Ecto neural progenitor cell (in vitro differentiated cells): Measurements from ENCODE around the gene NDST3.

ENCODE experiments used
- DNase-seq: peaks from one replicate; pipeline ENCODE4 v3.0.0-alpha.2; 2018; ENCODE audit warnings: low spot score

The NDST3 gene

GRCh38 chr4:118081434-118081833 is 47.1 kb downstream of the NDST3 start:
- DNase-seq = no peak

- no peak for DNase-seq
These were observed 47.9 kb downstream of the NDST3 start for GRCh38 chr4:118082182-118082581.

- no peak for DNase-seq
These were observed 51.4 kb downstream of the NDST3 start for GRCh38 chr4:118085700-118086099.

- no peak for DNase-seq
These were observed 52.1 kb downstream of the NDST3 start for GRCh38 chr4:118086344-118086743.

DNA sequence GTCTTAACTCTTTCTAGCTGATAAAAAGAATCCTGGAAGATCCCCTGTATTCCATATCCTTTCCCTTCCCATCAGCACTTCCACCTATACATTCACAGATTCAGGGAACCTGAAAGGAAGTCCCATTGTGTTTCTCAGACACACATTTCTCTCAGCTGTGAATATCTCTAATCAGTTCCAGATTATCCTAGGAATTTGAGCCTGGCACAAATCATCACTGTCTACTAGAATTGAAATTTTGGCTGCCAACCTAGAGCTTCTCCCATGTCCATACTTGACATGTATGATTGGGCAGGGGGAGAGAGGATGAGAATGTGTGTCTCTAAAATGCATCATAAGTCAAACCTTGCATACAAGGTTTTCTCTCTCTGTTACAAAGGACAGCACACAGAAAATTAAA is 53.1 kb downstream of the NDST3 start:
- no peak for DNase-seq

DNA sequence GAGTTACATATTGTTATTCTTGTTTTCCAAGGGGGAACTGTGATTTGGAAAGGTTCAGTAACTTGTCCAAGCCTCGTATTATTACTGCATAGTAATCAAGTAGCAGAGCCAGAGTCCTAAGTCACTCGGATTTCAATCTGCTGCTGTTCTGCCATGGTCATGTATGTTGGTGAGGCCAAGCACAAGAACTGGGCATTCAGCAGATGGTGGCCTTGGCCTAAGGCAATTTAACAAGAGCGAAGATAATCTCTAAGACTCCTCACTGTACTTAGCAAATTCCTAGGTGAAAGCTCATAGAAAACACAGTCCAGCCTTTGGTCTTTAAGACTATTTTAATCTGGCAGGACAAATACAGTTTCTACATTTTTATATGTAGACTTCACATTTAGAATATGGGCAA is 64.8 kb downstream of the NDST3 start:
- no peak for DNase-seq

DNA sequence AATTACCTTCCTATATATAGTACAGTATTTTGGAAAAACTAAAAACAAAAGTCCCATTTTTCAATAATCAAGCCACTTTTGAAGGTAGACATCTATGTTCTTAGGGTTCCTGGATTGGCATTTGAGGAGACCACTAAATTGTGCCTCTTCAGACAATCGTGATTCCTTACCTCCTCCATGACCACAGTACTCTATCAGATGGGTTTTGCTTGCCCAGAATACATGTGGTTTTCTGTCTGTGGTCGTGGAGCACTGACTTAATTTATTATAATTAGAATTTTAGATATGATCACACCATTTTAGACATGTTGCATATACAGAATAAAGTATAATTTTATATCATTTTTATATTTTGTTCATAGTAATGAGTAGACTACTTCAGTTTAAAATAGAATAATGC is 67.9 kb downstream of the NDST3 start:
- no peak for DNase-seq

DNA sequence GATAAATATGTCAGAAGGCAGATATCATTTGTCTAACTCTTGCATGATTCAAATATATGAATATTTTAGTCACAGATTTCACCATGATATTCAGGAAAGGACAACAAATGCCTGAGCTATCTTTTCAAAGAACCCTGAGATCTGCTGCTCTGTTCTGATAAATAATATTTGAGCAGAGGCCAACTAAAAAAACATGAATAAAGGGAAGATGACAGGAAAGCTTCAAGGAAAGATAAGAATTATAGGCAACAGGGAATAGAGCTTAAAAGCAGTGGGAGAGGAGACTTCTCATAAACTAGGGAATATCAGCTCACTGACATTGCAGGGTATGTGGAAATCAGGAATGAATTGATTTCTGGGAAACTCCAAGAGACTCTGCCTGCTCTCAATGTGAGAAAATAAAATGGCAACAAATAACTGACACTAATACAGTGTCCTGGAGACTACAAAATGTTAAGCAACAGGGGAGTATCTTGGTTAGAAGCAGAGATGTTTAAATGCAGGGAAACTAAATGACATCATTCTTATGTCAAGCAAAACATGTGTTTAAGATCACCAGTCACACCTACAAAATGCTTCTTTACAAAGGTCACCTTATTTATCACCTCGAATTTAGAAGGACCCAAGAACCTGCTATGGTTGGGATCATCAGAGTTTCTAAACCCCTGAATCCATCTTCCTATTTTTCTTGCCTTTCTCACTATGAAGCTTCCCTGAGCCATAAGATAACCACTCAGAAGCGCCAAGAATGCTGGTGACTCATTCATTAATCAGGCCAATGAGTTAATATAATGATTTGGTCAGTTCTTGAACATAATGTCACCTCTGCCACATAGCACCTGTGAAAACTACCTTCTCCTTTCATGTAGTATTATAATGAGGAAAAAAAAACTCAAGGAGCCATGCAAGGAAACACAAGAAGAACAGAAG is 78.1 kb downstream of the NDST3 start:
- no peak for DNase-seq

- DNase-seq = no peak
These were observed 78.9 kb downstream of the NDST3 start for GRCh38 chr4:118113220-118113619.

- DNase-seq = no peak
These were observed 80.4 kb downstream of the NDST3 start for GRCh38 chr4:118114720-118115119.

- no peak for DNase-seq
These were observed 86.0 kb downstream of the NDST3 start for GRCh38 chr4:118120120-118120760.

- DNase-seq = no peak
These were observed 90.7 kb downstream of the NDST3 start for GRCh38 chr4:118124997-118125396.

DNA sequence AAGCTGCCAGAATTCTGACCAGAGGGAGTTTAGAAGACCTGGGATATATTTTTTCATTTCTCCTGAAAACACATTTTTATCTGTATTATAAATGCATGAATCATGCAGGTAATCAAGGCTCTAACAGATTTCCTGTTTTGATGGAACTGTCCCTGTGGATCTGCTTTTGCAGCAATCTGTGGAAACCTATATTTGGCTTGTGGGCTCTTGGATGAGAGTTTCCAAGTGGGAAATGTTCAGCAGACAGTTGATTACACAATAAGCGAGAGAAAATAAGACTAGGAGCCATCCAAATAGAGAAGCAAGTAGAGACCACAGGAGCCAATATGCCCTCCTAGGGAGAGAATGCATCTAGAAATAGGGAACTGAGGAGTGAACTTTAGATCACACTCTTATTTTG is 105.0 kb downstream of the NDST3 start:
- DNase-seq = no peak

DNA sequence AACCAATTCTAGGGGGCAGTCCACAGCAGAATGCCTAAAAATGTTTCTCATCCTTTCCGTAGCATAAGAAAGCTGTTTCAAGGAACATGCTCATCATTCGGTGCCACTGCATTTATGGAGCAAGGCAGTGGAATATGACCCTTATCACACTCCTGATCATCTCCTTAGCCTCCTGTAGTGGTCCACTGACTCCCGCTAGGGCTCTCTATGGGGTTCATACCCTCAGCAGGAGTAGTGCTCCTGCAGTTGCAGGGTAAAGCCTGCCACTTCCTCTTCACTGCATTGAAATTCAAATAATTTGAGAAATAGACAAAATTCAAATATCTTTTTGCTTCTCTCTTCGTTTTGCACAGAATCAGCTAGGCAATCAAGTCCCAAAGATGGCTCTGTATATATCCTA is 107.0 kb downstream of the NDST3 start:
- no peak for DNase-seq

DNA sequence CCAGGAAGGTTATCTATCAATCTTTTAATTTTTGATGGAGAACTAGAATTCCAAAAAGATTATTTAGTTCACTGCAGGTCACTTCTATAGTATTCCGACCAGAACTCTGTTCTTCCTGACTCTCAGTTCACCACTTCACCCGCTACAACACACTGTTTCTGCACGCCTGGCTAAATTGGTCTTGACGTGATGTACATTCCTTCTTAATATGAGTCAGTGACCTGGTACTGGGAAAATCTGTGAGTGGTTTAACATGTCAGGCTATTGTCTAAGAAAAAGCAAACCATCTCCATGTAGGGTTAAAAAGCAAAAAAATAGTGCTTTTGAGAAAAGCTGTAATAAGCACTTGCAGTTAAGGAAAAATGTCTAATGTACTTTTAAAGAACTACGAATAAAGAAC is 120.4 kb downstream of the NDST3 start:
- DNase-seq = no peak

GRCh38 chr4:118155516-118155915 is 121.2 kb downstream of the NDST3 start:
- no peak for DNase-seq

- no peak for DNase-seq
These were observed 124.6 kb downstream of the NDST3 start for GRCh38 chr4:118158763-118159375.

DNA sequence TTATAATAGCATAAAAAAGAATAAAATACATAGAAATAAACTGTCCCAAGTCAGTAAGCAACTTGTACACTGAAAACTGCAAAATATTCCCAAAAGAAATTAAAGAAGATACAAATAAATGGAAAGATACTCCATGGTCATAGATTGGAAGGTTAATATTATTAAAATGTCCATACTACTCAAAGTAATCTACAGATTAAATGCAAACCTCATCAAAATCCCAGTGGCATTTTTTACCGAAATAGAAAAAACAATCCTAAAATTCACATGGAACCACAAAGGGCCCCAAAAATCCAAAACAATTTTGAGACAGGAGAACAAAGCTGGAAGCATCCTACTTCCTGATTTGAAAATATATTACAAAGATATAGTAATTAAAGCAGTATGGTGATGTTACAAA is 133.0 kb downstream of the NDST3 start:
- no peak for DNase-seq

GRCh38 chr4:118171381-118171780 is 137.1 kb downstream of the NDST3 start:
- no peak for DNase-seq

- no peak for DNase-seq
These were observed 138.8 kb downstream of the NDST3 start for GRCh38 chr4:118173126-118173525.

DNA sequence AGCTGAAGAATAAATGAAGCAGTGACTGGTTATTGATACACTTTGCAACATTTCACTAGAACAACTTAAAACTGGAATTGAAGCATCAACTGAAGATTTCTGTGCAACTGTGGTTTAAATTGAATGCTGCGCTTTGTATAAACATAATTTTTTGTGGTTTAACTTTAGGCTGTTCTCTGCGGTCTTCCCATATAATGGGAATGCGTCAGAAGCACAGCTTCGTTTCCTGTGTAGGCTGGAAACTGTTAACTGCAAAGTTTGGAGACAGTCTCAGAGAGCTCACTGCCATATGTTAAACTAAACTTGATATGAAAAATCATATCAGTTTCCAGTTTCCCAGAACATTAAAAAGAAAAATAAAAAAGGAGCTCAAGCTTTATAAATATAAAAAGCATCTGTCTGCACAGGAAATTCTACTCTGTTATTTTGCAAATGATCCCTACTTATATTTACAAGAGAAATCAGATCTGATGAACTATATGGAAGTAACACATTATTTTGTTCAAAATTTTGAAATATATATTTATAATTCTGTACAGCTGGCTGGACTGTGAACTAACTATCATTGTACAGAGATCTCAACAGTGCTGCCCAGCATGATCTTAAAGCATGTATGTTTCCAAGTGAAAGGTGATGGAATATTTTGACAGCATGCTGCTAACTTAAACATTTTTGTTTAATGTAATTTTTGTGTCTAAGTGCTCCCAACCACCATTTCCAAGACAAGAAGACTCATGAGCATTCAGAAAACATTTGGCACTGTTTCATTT is 139.9 kb downstream of the NDST3 start:
- DNase-seq = no peak

DNA sequence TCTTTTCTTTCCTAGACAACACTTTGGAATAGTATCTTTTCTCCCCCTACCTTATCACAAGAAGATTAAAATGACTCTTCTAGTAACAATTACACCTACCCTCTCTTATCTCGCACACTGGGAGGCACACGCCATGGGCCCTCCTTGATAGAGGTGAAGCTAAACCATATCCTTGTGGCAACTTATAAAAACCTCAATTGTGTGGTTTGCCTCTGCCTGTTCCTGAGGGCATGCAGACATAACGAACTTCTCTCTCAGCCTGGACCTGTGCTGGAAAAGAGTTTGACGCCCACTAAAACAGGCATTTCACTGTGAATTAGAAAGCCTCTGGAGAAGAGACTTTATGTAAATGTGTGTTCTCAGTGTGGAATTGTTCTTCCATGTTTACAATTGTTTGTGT is 141.2 kb downstream of the NDST3 start:
- no peak for DNase-seq
